HG03095 (cell line): ENCODE data around the gene AMPH.
"Not testable (repeated sequence)": the region's sequence is repeated elsewhere in the genome, so short reads cannot be mapped to it uniquely, and the experiment has no call there.

Experiments used
- ATAC-seq: cut with Tn5 transposase; IDR thresholded peaks from one replicate; pipeline ENCODE4 v1.9.1; 2021; ENCODE audit warnings: moderate library complexity; ENCODE audit not compliant: unreplicated experiment

Gene AMPH

DNA sequence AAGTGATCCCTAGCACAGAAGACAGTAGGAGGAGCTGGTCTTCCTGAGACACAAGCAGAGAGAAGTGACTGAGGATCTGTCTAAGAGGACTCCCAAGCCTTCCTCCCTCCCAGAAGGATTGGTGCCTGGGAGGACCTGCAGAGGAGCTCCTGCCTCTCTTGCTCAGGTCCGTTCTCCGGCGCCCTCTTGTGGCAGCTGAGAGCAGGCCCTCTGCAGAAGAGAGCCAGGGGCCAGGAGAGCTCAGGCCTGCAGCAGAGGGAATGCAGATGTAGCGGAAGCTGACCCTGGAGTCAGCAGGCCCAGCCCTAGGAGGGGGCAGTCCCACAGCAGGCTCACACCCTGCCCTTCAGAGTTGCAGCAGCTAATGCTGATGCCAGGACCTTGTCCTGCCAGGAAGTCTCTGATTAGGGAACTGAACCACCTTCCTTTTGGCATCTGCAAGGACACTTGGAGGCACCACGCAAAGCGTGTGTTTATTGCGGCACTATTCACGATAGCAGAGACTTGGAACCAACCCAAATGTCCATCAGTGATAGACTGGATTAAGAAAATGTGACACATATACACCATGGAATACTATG is 276.8 kb downstream of the AMPH start:
- ATAC-seq: not testable (repeated sequence)

DNA sequence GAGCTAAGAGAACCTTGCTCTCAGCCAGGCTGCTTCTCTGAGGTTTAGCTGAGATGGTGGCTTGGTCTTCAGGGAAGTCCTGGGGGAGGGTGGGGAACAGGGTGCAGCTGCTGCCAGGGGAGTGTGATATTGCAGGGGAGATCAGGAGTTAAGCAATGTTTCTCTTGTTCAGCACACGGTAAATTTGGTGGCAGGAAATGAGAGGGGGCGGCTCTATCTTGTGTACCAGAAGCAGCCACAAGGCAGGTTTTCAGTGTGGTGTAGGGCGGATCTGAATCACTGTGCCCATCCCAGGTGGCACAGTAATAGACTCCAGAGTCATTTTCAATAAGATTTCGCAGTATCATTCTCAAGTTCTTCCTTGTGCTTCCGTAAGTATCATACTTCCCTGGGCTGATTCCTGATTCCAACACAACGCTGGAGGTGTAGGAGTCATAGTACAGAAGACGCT is 277.7 kb downstream of the AMPH start:
- not testable (repeated sequence) for ATAC-seq

DNA sequence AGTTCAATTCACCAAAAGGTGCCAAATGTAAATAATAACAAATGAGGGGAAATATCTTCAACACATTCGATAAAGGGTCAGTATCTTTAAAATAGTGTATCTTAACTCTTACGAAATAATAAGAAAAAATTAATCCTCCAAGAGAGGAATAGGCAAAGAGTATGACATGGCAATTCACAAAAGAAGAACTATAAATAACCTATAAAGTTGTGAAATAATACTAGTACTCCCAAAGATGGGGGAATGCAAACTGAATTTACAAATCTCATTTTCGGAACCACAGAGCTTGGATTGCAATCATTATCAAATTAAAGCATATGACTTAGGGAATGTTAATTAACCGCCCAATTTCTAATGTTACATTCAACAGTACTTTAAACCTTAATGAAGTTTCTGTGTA is 279.6 kb downstream of the AMPH start:
- ATAC-seq: no peak

DNA sequence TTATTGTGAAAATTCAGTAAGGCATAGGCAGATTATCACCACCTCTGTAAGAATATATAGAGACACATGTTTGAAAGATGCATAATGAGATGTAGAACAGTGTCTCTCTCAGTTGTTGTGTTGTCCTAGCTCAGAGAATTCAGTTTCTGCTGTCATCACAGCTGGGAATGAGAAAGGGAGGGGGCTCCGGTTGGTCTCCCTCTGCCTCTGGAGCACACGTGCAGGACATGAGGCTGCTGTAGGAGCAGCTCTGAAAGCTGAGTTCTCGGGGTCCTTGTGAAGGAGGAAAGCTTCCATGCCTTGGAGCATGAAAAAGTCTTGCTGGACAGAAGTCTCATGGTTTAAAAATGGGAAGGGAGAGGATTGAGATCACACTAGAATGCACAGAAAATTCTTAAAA is 280.4 kb downstream of the AMPH start:
- ATAC-seq: not testable (repeated sequence)

DNA sequence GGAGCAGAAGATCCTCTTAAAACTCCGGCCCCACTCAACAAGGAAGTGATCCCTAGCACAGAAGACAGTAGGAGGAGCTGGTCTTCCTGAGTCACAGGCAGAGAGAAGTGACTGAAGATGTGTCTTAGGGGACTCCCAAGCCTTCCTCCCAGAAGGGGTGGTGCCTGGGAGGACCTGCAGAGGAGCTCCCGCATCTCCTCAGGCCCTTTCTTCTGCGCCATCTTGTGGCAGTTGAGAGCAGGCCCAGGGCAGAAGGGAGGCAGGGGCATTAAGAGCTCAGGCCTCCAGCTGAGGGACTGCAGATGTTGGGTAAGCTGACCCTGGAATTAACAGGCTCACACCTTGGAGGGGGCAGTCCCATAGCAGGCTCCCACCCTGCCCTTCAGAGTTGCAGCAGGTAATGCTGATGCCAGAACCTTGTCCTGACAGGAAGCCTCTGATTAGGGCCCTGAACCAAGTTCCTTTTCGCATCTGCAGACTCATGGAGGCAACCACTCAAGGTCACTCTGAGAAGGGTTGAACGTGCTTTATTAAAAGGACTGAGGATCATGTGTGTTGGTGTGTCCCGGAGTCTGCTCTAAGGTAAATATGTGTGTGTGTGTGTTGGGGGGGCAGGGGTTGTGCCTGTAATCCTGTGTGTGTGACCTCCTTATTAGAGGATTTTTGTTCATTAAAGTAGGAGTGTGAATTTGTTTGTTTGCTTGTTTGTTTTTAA is 281.1 kb downstream of the AMPH start:
- ATAC-seq: peak; percentile 82

DNA sequence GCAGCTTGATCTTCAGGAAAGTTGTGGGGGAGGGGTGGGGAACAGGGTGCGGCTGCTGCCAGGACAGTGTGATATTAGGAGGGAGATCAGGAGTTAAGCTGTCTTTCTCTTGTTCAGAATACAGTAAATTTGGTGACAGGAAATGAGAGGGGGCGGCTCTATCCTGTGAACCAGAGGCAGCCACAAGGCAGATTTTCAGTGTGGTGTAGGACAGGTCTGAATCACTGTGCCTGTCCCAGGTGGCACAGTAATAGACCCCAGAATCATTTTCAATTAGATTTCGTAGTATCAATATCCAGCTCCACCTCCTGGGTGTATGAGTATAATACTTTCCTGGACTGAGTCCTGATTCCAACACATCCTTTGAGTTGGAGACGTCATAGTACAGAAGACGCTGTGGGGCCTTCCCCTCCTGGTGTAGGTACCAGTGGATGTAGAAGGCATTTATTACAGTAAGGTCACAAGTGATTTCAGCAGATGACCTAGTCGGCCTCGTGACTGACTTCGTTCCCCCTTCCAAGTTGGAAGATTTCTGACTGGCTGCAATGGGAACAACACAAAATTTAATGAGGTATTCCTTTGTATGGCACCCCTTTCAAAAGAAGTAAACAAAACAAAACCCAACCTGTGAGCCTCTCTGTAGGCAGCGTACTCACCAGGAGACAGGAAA is 281.9 kb downstream of the AMPH start:
- peak; percentile 35 for ATAC-seq

DNA sequence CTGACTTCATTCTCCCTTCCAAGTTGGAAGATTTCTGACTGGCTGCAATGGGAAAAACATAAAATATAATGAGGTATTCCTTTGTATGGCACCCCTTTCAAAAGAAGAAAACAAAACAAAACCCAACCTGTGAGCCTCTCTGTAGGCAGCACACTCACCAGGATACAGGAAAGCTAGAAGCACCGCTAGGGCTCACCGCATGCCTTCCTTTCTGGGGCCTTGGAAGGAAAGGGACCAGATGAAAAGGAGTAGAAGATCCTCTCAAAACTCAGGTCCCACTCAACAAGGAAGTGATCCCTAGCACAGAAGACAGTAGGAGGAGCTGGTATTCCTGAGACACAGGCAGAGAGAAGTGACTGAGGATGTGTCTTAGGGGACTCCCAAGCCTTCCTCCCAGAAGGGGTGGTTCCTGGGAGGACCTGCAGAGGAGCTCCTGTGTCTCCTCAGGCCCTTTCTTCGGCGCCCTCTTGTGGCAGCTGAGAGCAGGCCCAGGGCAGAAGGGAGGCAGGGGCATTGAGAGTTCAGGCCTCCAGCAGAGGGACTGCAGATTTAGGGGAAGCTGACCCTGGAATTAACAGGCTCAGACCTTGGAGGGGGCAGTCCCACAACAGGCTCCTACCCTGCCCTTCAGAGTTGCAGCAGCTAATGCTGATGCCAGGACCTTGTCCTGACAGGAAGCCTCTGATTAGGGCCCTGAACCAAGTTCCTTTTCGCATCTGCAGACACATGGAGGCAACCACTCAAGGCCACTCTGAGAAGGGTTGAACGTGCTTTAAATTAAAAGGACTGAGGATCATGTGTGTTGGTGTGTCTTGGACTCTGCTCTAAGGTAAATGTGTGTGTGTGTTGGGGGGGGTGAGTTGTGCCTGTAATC is 285.6 kb downstream of the AMPH start:
- not testable (repeated sequence) for ATAC-seq

DNA sequence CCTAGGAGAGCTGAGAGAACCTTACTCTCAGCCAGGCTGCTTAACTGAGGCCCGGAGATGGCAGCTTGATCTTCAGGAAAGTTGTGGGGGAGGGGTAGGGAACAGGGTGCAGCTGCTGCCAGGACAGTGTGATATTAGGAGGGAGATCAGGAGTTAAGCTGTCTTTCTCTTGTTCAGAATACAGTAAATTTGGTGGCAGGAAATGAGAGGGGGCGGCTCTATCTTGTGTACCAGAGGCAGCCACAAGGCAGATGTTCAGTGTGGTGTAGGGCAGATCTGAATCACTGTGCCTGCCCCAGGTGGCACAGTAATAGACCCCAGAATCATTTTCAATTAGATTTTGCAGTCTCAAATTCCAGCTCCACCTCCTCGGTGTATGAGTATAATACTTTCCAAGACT is 286.4 kb downstream of the AMPH start:
- ATAC-seq: not testable (repeated sequence)

DNA sequence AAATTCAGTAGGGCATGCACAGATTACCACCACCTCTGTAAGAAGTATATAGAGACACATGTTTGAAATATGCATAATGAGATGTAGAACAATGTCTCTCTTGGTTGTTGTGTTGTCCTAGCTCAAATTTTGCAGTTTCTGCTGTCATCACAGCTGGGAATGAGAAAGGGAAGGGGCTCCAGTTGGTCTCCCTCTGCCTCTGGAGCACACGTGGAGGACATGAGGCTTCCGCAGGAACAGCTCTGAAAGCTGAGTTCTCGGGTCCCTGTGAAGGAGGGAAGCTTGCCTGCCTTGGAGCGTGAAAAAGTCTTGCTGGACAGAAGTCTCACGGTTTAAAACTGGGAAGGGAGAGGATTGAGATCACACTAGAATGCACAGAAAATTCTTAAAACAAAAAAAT is 289.0 kb downstream of the AMPH start:
- ATAC-seq: not testable (repeated sequence)

DNA sequence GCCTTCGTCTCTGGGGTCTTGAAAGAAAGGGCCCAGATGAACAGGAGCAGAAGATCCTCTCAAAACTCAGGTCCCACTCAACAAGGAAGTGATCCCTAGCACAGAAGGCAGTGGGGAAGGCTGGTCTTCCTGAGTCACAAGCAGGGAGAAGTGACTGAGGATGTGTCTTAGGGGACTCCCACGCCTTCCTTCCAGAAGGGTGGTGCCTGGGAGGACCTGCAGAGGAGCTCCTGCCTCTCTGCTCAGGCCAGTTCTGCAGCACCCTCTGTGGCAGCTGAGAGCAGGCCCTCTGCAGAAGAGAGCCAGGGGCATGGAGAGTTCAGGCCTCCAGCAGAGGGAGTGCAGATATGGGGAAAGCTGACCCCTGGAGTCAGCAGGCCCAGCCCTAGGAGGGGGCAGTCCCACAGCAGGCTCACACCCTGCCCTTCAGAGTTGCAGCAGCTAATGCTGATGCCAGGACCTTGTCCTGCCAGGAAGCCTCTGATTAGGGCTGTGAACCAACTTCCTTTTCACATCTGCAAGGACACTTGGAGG is 289.9 kb downstream of the AMPH start:
- ATAC-seq: not testable (repeated sequence)

DNA sequence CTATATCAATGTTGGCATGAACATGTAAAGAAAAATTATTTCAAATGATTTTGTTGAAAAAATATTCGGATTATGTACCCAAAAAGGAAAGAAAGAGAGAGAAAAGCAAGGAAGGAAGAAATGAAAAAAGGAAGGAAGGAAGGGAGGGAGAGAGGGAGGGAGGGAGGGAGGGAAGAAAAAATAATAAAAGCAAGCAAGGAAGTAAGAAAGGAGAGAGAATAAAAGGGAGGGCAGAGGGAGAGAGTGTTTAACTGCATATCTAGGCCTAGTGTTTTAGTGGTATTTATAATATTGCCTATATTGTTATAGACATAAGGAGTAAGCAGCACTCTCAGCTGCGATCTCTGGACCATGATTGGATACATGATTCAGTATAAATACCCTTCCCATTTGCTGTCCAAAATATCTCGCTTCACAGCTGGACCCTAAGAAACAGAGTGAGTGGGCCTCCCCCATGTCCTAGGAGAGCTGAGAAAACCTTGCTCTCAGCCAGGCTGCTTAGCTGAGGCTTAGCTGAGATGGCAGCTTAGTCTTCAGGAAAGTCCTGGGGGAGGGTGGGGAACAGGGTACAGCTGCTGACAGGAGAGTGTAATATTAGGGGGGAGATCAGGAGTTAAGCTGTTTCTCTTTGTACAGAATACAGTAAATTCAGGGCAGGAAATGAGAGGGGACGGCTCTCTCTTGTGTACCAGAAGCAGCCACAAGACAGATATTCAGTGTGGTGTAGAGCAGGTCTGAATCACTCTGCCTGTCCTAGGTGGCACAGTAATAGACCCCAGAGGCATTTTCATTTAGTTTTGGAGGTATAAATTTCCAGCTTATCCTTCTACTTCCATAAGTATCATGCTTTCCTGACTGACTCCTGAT is 291.0 kb downstream of the AMPH start:
- ATAC-seq: no peak

DNA sequence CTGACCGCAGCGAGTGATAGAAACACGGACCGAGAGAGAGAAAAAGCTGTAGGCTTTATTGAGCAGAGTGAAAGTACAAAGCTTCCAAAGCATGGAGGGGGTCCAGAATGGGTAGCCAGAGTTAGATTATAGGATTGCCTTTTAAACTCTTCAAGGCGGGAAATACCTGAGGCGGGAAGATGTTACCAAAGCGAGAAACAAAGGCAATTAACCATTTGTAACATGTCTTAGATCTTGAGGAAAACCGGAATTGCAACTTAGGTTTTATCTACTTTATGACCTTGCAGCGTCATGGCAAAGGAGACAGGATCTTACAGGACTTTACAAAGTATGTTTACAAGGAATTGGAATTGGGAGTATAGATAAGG is 295.0 kb downstream of the AMPH start:
- ATAC-seq: not testable (repeated sequence)

DNA sequence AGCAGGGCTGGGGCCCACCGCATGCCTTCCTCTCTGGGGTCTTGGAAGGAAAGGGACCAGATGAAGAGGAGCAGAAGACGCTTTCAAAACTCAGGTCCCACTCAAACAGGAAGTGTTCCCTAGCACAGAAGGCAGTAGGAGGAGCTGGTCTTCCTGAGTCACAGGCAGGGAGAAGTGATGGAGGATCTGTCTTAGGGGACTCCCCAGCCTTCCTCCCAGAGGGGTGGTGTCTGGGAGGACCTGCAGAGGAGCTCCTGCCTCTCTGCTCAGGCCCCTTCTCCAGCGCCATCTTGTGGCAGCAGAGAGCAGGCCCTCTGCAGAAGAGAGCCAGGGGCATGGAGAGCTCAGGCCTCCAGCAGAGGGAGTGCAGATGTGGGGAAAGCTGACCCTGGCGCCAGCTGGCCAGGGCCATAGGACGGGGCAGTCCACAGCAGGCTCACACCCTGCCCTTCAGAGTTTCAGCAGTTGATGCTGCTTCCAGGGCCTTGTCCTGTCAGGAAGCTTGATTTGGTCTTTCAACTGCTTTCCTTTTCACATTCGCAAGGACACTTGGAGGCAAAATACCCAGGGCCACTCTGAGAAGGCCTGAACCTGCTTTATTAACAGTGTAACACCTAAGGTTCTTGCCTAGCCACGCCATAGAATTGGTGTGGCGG is 295.6 kb downstream of the AMPH start:
- ATAC-seq: peak; percentile 97

DNA sequence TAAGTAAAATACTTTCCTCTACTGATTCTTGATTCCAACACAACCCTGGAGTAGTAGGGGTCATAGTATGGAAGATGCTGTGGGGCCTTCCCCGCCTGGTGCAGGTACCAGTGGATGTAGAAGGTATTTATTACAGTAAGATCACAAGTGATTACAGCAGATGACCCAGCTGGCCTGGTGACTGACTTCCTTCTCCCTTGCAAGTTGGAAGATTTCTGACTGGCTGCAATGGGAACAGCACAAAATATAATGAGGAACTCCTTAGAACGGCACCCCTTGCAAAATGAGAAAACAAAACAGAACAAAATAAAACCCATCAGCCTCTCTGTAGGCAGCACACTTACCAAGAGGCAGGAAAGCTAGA is 296.1 kb downstream of the AMPH start:
- no peak for ATAC-seq

DNA sequence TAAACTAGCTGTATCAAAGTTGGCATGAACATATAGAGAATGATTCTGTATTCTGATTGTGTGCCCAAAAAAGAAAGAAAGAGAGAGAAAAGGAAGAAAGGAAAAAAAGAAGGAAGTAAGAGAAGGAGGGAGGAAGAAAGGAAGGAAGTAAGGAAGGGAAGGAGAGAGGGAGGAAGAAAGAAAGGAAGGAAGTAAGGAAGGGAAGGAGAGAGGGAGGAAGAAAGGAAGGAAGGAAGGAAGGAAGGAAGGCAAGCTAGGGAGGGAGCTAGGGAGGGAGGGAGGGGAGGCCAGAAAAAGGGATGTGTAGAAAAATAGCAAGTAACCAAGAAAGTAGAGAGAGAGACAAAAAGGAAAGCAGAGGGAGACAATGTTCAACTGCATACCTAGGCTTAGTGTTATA is 297.0 kb downstream of the AMPH start:
- no peak for ATAC-seq
